Osteoblast (primary cell): ENCODE measurements around the gene DIP2C. TPM values are rescaled to one million over a fixed set of nuclear protein-coding genes. Genes with fewer than 3 reads are reported as not detected.
"Not testable (repeated sequence)": the region's sequence is repeated elsewhere in the genome, so short reads cannot be mapped to it uniquely, and the experiment has no call there.

Source experiments
- DNase-seq: peaks from one replicate; pipeline ENCODE4 v3.0.0; 2011; ENCODE audit warnings: low spot score, mixed read lengths; ENCODE audit not compliant: insufficient read length; ENCODE audit errors: missing footprints
- H2AFZ ChIP-seq: 2 replicates; pipeline ENCODE4 v1.6.0; 2011; ENCODE audit warnings: mild to moderate bottlenecking, low read length
- H3K27ac ChIP-seq: 2 replicates; pipeline ENCODE4 v1.5.1; 2011; ENCODE audit warnings: mild to moderate bottlenecking, low read depth, low read length, moderate library complexity
- H3K27me3 ChIP-seq: 2 replicates; pipeline ENCODE4 v1.6.0; 2012; ENCODE audit warnings: mild to moderate bottlenecking, control low read depth, inconsistent platforms, low read length, moderate library complexity; ENCODE audit not compliant: insufficient read depth
- H3K36me3 ChIP-seq: 2 replicates; pipeline ENCODE4 v1.5.1; 2011; ENCODE audit warnings: mild to moderate bottlenecking, low read length, control low read depth, moderate library complexity; ENCODE audit not compliant: insufficient read depth
- H3K4me1 ChIP-seq: 2 replicates; pipeline ENCODE4 v1.5.1; 2011; ENCODE audit warnings: mild to moderate bottlenecking, low read length, control low read depth, moderate library complexity; ENCODE audit not compliant: insufficient read depth
- H3K4me2 ChIP-seq: 2 replicates; pipeline ENCODE4 v1.6.0; 2011; ENCODE audit warnings: mild to moderate bottlenecking, low read length; ENCODE audit not compliant: insufficient read depth
- H3K4me3 ChIP-seq: fragments of 200-600 bp; sonication (generic); 3 replicates; pipeline ENCODE4 v1.5.1; 2012; ENCODE audit warnings: mild to moderate bottlenecking, low read length, inconsistent platforms; ENCODE audit not compliant: insufficient read depth
- H3K79me2 ChIP-seq: 2 replicates; pipeline ENCODE4 v1.6.0; 2012; ENCODE audit warnings: mild to moderate bottlenecking, low read length, control low read depth, inconsistent platforms; ENCODE audit not compliant: insufficient read depth
- H3K9me3 ChIP-seq: 2 replicates; pipeline ENCODE4 v1.5.1; 2011; ENCODE audit warnings: low read depth, low read length, control low read depth
- H4K20me1 ChIP-seq: 2 replicates; pipeline ENCODE4 v1.6.0; 2012; ENCODE audit warnings: mild to moderate bottlenecking, low read length, control low read depth; ENCODE audit not compliant: insufficient read depth
- CTCF ChIP-seq: IDR thresholded peaks from 2 replicates; pipeline ENCODE4 v1.5.1; 2011; ENCODE audit warnings: mild to moderate bottlenecking, low read depth, low read length, moderate library complexity; ENCODE audit errors: extremely low read depth
- total RNA-seq: library from RNA; depleted of rRNA; stranded (reverse); fragments of >200 nt; gene quantifications from 2 replicates; pipeline ENCODE4 v1.2.3, GENCODE V29; 2012

Gene DIP2C
- total RNA-seq, 1 donor, result 36.9 TPM

GRCh38 chr10:515674-516073 is 173.8 kb downstream of the DIP2C start:
- H3K4me3 ChIP-seq, result no peak overlapping the region
- no peaks in the 10 kb centered on the region for H3K9me3 ChIP-seq
- no peak overlapping the region for H2AFZ ChIP-seq
- no peak for TF ChIP-seq CTCF
- H4K20me1 ChIP-seq, result peaks cover 43% of the 10 kb centered on the region
- no peak overlapping the region for H3K4me2 ChIP-seq
- no peaks in the 10 kb centered on the region for H3K36me3 ChIP-seq
- no peak for DNase-seq
- no peak overlapping the region for H3K27ac ChIP-seq
- no peaks in the 10 kb centered on the region for H3K4me1 ChIP-seq
- peaks cover 74% of the 10 kb centered on the region for H3K79me2 ChIP-seq
- H3K27me3 ChIP-seq, result no peaks in the 10 kb centered on the region

GRCh38 chr10:514137-514671 is 175.3 kb downstream of the DIP2C start:
- Histone ChIP-seq H3K4me2 (no peak overlapping the region), H3K27me3 (no peaks in the 10 kb centered on the region), H2AFZ (no peak overlapping the region), H3K4me3 (no peak overlapping the region), H3K79me2 (peaks cover 74% of the 10 kb centered on the region), H4K20me1 (peaks cover 47% of the 10 kb centered on the region), H3K27ac (no peak overlapping the region), H3K9me3 (no peaks in the 10 kb centered on the region), H3K36me3 (peaks cover 2% of the 10 kb centered on the region), H3K4me1 (no peaks in the 10 kb centered on the region)
- no peak for DNase-seq
- TF ChIP-seq CTCF, result no peak

GRCh38 chr10:513393-513792 is 176.1 kb downstream of the DIP2C start:
- peaks cover 45% of the 10 kb centered on the region for H4K20me1 ChIP-seq
- H3K9me3 ChIP-seq, result no peaks in the 10 kb centered on the region
- no peaks in the 10 kb centered on the region for H3K27me3 ChIP-seq
- peak; percentile 26 for DNase-seq
- H3K36me3 ChIP-seq, result peaks cover 3% of the 10 kb centered on the region
- no peak overlapping the region for H3K4me3 ChIP-seq
- no peaks in the 10 kb centered on the region for H3K4me1 ChIP-seq
- no peak overlapping the region for H3K4me2 ChIP-seq
- no peak for TF ChIP-seq CTCF
- no peak overlapping the region for H3K27ac ChIP-seq
- peaks cover 74% of the 10 kb centered on the region for H3K79me2 ChIP-seq
- H2AFZ ChIP-seq, result no peak overlapping the region

- H3K79me2 ChIP-seq, result peaks cover 75% of the 10 kb centered on the region
- DNase-seq, result not testable (repeated sequence)
Measured at GRCh38 chr10:512661-513060, 176.8 kb downstream of the DIP2C start.

More at GRCh38 chr10:512661-513060, 176.8 kb downstream of the DIP2C start:
- not testable (repeated sequence) for H3K27ac ChIP-seq, H2AFZ ChIP-seq, H3K4me3 ChIP-seq, H3K4me1 ChIP-seq, H3K9me3 ChIP-seq, H3K4me2 ChIP-seq, H3K27me3 ChIP-seq, H3K36me3 ChIP-seq
- H4K20me1 ChIP-seq, result peaks cover 48% of the 10 kb centered on the region
